K562 (cell line): ENCODE results near the gene ANAPC16. TPM values are rescaled to one million over a fixed set of nuclear protein-coding genes. Genes with fewer than 3 reads are reported as not detected.

Experiments
- ARID3A ChIP-seq: IDR thresholded peaks from 2 replicates; pipeline ENCODE4 v1.6.1; 2012; ENCODE audit warnings: low read depth, low read length, improper control_type of control experiment, borderline replicate concordance
- CHD4 ChIP-seq: fragments of 200-600 bp; sonication (generic); IDR thresholded peaks from 3 replicates; pipeline ENCODE4 v1.6.1; 2012; ENCODE audit warnings: low read depth, mild to moderate bottlenecking, mixed read lengths, low read length, inconsistent platforms; ENCODE audit not compliant: insufficient read depth, insufficient replicate concordance, poor library complexity, severe bottlenecking
- DDX20 ChIP-seq: fragments of 450-650 bp; IDR thresholded peaks from 2 replicates; pipeline ENCODE4 v1.6.1; 2016; ENCODE audit warnings: missing genetic modification characterization, low read depth, mild to moderate bottlenecking, missing compliant biosample characterization, moderate library complexity
- PHB2 ChIP-seq: fragments of 450-650 bp; IDR thresholded peaks from 2 replicates; pipeline ENCODE4 v1.6.1; 2017; ENCODE audit warnings: low read depth
- POLR3G ChIP-seq: IDR thresholded peaks from 2 replicates; pipeline ENCODE4 v1.6.1; 2011; ENCODE audit not compliant: insufficient read length, insufficient replicate concordance; ENCODE audit errors: extremely low read depth
- SAP30 ChIP-seq: fragments of 200-600 bp; sonication (generic); IDR thresholded peaks from 2 replicates; pipeline ENCODE4 v1.6.1; 2012; ENCODE audit warnings: borderline replicate concordance, low read depth, mild to moderate bottlenecking, moderate library complexity, low read length, control low read depth, inconsistent platforms; ENCODE audit not compliant: insufficient read depth, poor library complexity, severe bottlenecking
- STAT5A ChIP-seq: IDR thresholded peaks from 2 replicates; pipeline ENCODE4 v1.6.1; 2012; ENCODE audit warnings: low read length, inconsistent platforms, borderline replicate concordance
- XRCC4 ChIP-seq: IDR thresholded peaks from one replicate; pipeline ENCODE4 v1.6.1; 2011; ENCODE audit not compliant: insufficient read depth, insufficient read length; ENCODE audit errors: extremely low read depth
- ZBED1 ChIP-seq: IDR thresholded peaks from 2 replicates; pipeline ENCODE4 v1.6.1; 2014
- ZNF121 ChIP-seq: sonication (generic); formaldehyde crosslinking; conservative IDR thresholded peaks from 2 replicates; pipeline ENCODE4 v1.8.0; 2022; ENCODE audit warnings: missing genetic modification reagents
- ZNF143 ChIP-seq: sonication (generic); formaldehyde crosslinking; IDR thresholded peaks from 2 replicates; pipeline ENCODE4 v1.9.0; 2022; ENCODE audit warnings: mild to moderate bottlenecking, missing genetic modification reagents
- ZNF263 ChIP-seq: sonication (generic); formaldehyde crosslinking; IDR thresholded peaks from 2 replicates; pipeline ENCODE4 v1.8.0; 2022; ENCODE audit warnings: mild to moderate bottlenecking, missing genetic modification reagents, borderline replicate concordance
- ZNF507 ChIP-seq: conservative IDR thresholded peaks from 2 replicates; pipeline ENCODE4 v1.6.1; 2017; ENCODE audit warnings: missing genetic modification characterization, missing compliant biosample characterization
- ZNF644 ChIP-seq: fragments of 200-800 bp; sonication (Bioruptor generic); IDR thresholded peaks from 2 replicates; pipeline ENCODE4 v1.6.1; 2016; ENCODE audit warnings: low read depth, missing genetic modification characterization, missing compliant biosample characterization
- polyA plus RNA-seq, 8 experiments: library from polyadenylated mRNA; depleted of rRNA in 4 of 8; stranded (reverse) in 5 of 8; unstranded in 3 of 8; fragments of >200 nt; fragmentation: Nextera tagmentation in 2 of 8; fragmentation: Illumina TruSeq in 1 of 8; extraction: Ambion mirVana in 2 of 8; extraction: Trizol in 1 of 8; gene quantifications; 2 replicates each; pipeline versions ENCODE4 v1.2.1 to v1.2.3, GENCODE V29; 2011 to 2014; ENCODE audit warnings: inconsistent platforms in 1 of 8, missing spikeins in 1 of 8
- total RNA-seq, 7 experiments: library from RNA; depleted of rRNA in 6 of 7; stranded (reverse); fragments of >200 nt in 6 of 7; fragmentation: Illumina TruSeq in 2 of 7; extraction: Trizol in 2 of 7; gene quantifications; 2 replicates each; pipeline versions ENCODE4 v1.2.1 to v1.2.3, GENCODE V29; 2011 to 2021; ENCODE audit warnings: low replicate concordance in 1 of 7
- TF ChIP-seq, protein P1 (sequence below): fragments of 450-650 bp; IDR thresholded peaks from 2 replicates; pipeline ENCODE4 v1.6.1; 2016; ENCODE audit warnings: mild to moderate bottlenecking
- TF ChIP-seq, protein P2 (sequence below): fragments of 250-450 bp; sonication (Bioruptor Pico); IDR thresholded peaks from 2 replicates; pipeline ENCODE4 v1.8.0; 2022; ENCODE audit warnings: moderate library complexity, mild to moderate bottlenecking, inconsistent platforms
- TF ChIP-seq, protein P3 (sequence below): fragments of 250-450 bp; sonication (Bioruptor Pico); IDR thresholded peaks from 2 replicates; pipeline ENCODE4 v1.5.0; 2021

Gene ANAPC16
- total and polyA plus RNA-seq, 9 of the 15 experiments (the other 6 are each of a cell fraction or from before 2014, with no cell fraction given), result 42.6 to 208 (median 108) TPM

DNA sequence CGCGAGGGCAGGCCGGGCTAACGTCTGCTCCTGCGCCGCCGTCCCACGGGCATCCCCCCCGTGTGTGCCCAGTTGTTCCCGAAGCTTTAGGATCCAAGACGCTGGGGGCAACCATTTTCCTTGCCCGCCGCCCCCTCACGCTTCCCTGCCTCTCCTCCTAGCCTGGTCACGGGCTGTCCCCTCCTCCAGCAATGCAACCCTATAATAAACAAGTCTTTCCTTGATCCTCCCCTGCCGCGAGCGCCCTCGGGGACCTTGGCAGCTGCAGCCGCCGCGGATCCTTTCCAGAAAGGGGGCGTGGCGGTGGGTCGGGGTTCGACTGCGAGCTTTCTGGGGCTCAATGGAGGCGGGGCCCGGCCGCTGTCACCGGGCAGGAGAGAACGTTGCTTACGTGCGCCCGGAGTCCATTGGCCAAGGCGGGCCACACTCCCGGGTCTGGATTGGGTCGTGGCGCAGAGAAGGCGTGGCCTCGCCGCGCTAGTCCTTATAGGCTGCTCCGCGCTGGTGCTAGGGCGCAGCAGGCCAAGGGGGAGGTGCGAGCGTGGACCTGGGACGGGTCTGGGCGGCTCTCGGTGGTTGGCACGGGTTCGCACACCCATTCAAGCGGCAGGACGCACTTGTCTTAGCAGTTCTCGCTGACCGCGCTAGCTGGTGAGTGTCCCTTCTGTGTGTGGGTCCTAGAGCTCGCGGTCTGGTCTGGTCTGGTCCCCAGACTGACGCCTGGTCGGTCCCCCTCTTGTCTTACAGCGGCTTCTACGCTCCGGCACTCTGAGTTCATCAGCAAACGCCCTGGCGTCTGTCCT is 57.8 kb downstream of the ANAPC16 start, which contains the start of gene DDIT4 (continued):
- TF ChIP-seq, protein P1, sequence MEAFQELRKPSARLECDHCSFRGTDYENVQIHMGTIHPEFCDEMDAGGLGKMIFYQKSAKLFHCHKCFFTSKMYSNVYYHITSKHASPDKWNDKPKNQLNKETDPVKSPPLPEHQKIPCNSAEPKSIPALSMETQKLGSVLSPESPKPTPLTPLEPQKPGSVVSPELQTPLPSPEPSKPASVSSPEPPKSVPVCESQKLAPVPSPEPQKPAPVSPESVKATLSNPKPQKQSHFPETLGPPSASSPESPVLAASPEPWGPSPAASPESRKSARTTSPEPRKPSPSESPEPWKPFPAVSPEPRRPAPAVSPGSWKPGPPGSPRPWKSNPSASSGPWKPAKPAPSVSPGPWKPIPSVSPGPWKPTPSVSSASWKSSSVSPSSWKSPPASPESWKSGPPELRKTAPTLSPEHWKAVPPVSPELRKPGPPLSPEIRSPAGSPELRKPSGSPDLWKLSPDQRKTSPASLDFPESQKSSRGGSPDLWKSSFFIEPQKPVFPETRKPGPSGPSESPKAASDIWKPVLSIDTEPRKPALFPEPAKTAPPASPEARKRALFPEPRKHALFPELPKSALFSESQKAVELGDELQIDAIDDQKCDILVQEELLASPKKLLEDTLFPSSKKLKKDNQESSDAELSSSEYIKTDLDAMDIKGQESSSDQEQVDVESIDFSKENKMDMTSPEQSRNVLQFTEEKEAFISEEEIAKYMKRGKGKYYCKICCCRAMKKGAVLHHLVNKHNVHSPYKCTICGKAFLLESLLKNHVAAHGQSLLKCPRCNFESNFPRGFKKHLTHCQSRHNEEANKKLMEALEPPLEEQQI, result no peak
- no peak for TF ChIP-seq XRCC4
- peak; percentile 18; the same call in 1 of the 2 replicates for TF ChIP-seq STAT5A
- TF ChIP-seq ZNF263 (CRISPR knock-in tag), result no peak; the same call in 1 of the 2 replicates
- no peak for TF ChIP-seq ZNF121
- TF ChIP-seq ZNF507 (tag), result no peak
- no peak for TF ChIP-seq CHD4
- no peak for TF ChIP-seq PHB2
- no peak for TF ChIP-seq DDX20
- TF ChIP-seq ZNF644 (tag), result no peak
- TF ChIP-seq ZNF143, result no peak
- peak; percentile 7 for TF ChIP-seq SAP30
- TF ChIP-seq ZBED1, result peak; percentile 96
- TF ChIP-seq, protein P2, sequence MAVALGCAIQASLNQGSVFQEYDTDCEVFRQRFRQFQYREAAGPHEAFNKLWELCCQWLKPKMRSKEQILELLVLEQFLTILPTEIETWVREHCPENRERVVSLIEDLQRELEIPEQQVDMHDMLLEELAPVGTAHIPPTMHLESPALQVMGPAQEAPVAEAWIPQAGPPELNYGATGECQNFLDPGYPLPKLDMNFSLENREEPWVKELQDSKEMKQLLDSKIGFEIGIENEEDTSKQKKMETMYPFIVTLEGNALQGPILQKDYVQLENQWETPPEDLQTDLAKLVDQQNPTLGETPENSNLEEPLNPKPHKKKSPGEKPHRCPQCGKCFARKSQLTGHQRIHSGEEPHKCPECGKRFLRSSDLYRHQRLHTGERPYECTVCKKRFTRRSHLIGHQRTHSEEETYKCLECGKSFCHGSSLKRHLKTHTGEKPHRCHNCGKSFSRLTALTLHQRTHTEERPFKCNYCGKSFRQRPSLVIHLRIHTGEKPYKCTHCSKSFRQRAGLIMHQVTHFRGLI (CRISPR knock-in tag), result no peak
- TF ChIP-seq, protein P3, sequence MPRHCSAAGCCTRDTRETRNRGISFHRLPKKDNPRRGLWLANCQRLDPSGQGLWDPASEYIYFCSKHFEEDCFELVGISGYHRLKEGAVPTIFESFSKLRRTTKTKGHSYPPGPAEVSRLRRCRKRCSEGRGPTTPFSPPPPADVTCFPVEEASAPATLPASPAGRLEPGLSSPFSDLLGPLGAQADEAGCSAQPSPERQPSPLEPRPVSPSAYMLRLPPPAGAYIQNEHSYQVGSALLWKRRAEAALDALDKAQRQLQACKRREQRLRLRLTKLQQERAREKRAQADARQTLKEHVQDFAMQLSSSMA (CRISPR knock-in tag), result peak; percentile 94
- no peak for TF ChIP-seq POLR3G
- TF ChIP-seq ARID3A, result no peak
